ENCODE results near the gene RIMS4.

DNA sequence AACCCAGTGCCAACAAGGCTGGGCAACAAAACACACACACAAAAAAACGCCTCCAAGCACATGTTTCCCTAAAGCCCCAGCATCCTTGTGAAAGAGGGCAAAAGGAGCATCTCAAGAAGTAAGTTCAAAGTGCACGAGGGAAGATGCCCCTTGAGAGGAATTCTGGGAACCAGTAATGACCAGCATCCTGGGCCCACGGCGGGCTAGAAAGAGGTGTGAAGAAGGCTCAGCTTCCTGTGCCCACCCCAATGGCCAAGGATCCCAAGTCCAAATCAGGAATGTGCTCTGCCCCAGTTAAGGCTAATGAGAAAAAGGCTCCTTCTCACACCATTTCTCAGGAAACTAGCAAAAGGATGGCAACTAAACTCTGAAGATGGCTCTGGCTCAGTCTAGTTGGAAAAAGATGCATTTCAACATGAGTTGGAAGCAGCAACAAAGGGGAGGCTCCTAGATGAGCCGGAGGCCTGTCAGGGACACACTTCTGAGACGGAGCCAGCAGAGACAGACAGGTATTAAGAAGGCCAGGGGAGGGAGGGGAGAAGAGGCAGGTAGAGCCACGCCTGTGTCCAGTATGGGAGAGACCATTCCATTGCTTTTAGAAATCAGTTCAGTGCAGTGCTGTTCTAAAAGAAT lies 3.2 kb downstream of the RIMS4 start:
- TF ChIP-seq CTCF (IDR thresholded peaks at IDR 0.05) (no peak), POLR2A (IDR thresholded peaks at IDR 0.05) (no peak), EP300 (IDR thresholded peaks at IDR 0.05) (no peak)

All from ovary (tissue), 3 donors.